HG03108 (cell line): ENCODE measurements around the gene DNAH6.
A peak's percentile ranks its signal among the peaks of the same experiment; 100 is the strongest.

Experiments
- ATAC-seq: cut with Tn5 transposase; IDR thresholded peaks from one replicate; pipeline ENCODE4 v1.9.1; 2021; ENCODE audit warnings: moderate library complexity; ENCODE audit not compliant: unreplicated experiment

DNAH6 gene

GRCh38 chr2:84788498-84788897 lies 272.2 kb downstream of the DNAH6 start:
- no peak for ATAC-seq

- ATAC-seq, result no peak
These were observed 276.7 kb downstream of the DNAH6 start for GRCh38 chr2:84792856-84793522.

DNA sequence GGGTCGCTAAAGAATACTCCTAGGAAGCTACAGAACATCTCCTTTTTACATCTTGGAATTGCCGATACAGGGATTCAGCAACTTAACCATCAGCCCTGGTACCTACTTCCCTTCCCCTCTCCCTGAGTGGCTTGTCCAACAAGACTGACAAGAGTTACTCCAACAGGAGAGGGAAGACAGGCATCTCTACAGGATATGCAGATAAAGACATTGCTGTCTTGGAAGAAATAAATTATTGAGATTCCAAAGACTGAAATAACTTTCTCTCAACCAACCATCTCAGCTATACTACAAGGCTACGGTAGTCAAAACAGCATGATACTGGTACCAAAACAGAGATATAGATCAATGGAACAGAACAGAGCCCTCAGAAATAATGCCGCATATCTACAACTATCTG lies 277.3 kb downstream of the DNAH6 start:
- ATAC-seq, result no peak

DNA sequence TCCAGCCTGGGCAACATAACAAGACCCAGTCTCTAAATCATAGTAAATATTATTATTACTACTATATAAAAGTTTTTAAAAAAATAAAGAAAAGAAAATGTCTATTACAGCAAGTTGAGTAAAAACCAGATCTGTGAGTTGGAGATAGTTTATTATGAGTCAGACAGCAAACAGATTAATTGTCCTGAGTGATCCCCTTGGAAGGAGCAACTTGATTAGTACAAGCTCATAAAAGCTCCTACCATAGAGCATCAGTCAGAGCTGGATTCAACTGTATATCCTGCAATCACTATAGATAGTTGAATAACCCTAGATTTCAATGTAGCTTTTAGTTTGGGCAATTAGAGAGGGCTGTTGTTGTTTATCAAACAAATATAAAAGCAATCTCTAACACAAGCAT lies 280.5 kb downstream of the DNAH6 start:
- ATAC-seq, result no peak

GRCh38 chr2:84797271-84797670 lies 281.0 kb downstream of the DNAH6 start:
- no peak for ATAC-seq

GRCh38 chr2:84799772-84800171 lies 283.5 kb downstream of the DNAH6 start:
- no peak for ATAC-seq

- peak; percentile 87 for ATAC-seq
These were observed 284.0 kb downstream of the DNAH6 start for GRCh38 chr2:84800194-84800805.

GRCh38 chr2:84801811-84802210 lies 285.5 kb downstream of the DNAH6 start:
- ATAC-seq, result no peak

DNA sequence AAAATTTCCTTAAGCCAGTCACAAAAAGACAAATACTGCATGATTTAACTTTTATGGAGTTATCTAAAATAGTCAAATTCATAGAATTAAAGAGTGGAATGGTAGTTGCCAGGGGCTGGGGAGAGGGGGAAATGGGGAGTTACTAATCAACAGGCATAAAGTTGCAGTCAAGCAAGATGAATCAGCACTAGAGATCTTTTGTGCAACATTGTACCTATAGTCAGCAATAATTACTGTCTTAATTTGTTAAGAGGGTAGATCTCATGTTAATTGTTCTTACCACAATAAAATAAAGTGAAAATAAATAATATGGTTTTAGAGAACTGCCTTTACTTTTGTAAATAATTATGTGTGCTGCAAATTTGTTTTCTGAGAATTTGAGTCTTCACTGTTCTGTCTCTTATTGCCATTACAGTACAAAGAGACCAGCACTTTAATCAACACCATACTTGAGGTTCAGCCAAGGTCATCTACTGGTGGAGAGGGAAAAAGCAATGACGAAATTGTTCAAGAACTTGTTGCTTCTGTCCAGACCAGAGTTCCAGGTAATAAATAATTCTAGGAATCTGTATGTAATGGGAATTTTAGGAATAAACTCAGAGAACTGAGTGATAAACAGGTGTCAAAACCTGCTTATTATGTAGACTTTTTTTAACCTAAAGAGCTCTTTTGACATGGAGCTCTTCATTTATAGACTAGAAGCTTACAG lies 289.1 kb downstream of the DNAH6 start:
- no peak for ATAC-seq

GRCh38 chr2:84807063-84807485 lies 290.8 kb downstream of the DNAH6 start:
- ATAC-seq, result no peak

DNA sequence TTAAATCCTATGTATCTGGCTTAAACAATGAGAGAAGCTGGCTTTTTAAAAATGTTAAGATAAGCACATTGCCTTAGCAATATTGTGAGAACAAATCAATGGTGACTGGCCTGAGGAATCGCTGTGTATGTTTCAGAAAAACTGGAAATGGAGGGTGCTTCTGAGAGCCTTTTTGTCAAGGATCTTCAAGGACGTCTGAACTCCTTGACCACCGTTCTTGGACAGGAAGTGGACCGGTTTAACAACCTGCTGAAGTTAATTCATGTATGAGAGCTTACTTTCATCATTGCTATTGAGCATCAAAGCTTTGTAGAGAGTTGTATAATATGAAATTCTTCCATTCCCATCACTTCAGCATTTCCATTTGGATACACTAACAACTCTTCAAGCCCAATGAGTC lies 292.0 kb downstream of the DNAH6 start:
- no peak for ATAC-seq

- no peak for ATAC-seq
These were observed 295.6 kb downstream of the DNAH6 start for GRCh38 chr2:84811839-84812431.

DNA sequence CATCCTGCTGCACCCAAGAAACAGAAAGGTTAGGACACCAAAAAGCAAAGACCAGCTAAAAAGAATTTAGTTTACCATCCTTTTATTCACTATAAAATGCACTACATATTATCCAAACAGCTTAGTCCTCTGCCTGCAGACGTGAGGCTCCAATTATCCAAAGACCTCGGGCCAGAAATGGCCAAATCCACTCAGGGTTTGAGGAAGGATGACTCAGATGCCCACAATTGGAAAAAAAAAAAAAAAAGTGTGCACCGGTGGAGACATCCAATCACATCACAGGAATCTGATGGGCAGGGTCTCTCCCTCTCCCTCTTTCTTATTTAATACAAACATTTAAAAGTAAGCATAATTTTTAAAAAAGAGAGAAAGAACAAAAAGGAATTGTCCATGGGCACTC lies 298.8 kb downstream of the DNAH6 start:
- ATAC-seq, result no peak

GRCh38 chr2:84816426-84817026 lies 300.2 kb downstream of the DNAH6 start:
- ATAC-seq, result peak; percentile 74

DNA sequence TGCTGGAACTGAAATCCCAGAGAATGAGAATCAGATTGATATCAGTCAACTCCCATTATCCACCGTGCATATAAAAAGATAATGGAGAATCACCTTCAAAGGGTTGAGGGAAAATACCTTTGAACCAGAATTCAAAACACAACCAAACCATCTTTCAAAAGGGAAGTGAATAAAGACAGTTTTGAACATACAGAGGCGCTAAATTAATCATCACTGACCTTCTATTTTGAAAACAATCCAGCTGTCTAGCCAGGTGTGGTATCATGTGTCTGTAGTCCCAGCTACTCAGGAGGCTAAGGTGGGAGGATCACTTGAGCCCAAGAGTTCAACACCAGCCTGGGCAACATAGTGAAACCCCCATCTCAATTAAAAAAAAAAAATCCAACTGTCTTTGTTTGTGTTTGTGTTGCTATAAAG lies 300.9 kb downstream of the DNAH6 start:
- peak; percentile 95 for ATAC-seq

DNA sequence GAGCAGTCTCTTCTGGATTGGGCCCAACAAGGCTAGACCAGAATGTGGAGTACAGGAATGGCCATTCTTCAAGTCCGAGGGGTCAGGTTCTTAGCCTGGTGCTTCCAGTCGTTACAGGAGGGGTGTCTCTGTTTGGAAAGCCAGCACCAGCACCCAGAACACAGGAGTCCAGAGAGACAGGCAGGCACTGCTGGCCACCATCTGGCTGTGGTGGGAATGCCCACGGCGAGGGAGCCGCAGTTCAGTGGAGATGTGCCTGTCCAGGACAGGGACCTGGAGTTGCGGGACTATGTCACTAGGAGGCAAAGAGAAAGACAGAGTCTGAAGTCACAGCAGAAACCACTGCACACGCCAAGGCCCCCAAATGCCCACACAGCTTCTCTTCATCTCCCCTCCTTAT lies 305.5 kb downstream of the DNAH6 start:
- ATAC-seq, result no peak

- no peak for ATAC-seq
These were observed 306.9 kb downstream of the DNAH6 start for GRCh38 chr2:84823229-84823628.

- no peak for ATAC-seq
These were observed 307.5 kb downstream of the DNAH6 start for GRCh38 chr2:84823788-84824187.

- no peak for ATAC-seq
These were observed 311.8 kb downstream of the DNAH6 start for GRCh38 chr2:84827978-84828575.

GRCh38 chr2:84829693-84830092 lies 313.4 kb downstream of the DNAH6 start:
- no peak for ATAC-seq

DNA sequence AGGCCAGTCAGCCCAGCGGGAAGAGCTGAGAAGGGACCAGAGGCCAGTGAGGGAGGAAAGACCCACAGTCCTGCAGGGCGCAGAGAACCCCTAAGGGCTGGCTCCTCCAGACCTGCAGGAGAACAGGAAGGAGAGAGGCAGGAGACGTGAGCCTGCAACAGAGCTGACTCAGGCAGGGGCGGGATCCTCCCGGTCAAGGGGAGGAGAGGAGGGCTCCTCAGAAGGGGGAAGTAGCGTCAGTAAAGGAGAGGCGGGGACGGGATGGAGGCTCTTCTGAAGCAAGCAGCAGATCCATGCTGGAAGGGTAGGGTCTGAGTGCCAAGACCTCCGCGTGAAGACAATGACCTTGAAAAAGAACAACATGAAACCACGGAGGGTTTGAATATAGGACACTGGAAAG lies 313.8 kb downstream of the DNAH6 start:
- ATAC-seq, result no peak
